Spleen (tissue), 11 donors: Measurements from ENCODE around the gene TBCEL. TPM values are rescaled to one million over a fixed set of nuclear protein-coding genes. Genes with fewer than 3 reads are reported as not detected.

Experiments
- DNase-seq: peaks from one replicate; pipeline ENCODE4 v3.0.0-alpha.2; 2020
- H3K27ac ChIP-seq, 8 donors: fragments of 200-600 bp; sonication (generic) in 7 of 8; 1 replicate in 4 of 8; 2 replicates in 4 of 8; pipeline versions ENCODE4 v1.5.0 to v1.8.0; 2016 to 2021; ENCODE audit warnings: inconsistent platforms in 4 of 8, mild to moderate bottlenecking in 4 of 8, moderate library complexity in 1 of 8
- H3K27me3 ChIP-seq, 7 donors: fragments of 200-600 bp; sonication (generic) in 6 of 7; replicated peaks in 1 of 7; 1 replicate in 4 of 7; 2 replicates in 3 of 7; pipeline versions ENCODE4 v1.5.0 to v1.8.0; 2016 to 2021; ENCODE audit warnings: inconsistent platforms in 3 of 7, mild to moderate bottlenecking in 1 of 7
- H3K36me3 ChIP-seq, 6 donors: fragments of 200-600 bp; sonication (generic) in 5 of 6; 1 replicate in 4 of 6; 2 replicates in 2 of 6; pipeline versions ENCODE4 v1.5.0 to v1.8.0; 2016 to 2021; ENCODE audit warnings: inconsistent platforms in 2 of 6
- H3K4me1 ChIP-seq, 6 donors: fragments of 200-600 bp; sonication (generic) in 5 of 6; 1 replicate in 3 of 6; 2 replicates in 3 of 6; pipeline versions ENCODE4 v1.5.0 to v1.8.0; 2016 to 2021; ENCODE audit warnings: inconsistent platforms in 3 of 6
- H3K4me3 ChIP-seq, 8 donors: fragments of 200-600 bp; sonication (generic) in 7 of 8; 1 replicate in 4 of 8; 2 replicates in 4 of 8; pipeline versions ENCODE4 v1.5.0 to v1.8.0; 2016 to 2021; ENCODE audit warnings: inconsistent platforms in 4 of 8, mild to moderate bottlenecking in 4 of 8, moderate library complexity in 2 of 8
- H3K9me3 ChIP-seq, 8 donors: fragments of 200-600 bp; sonication (generic) in 7 of 8; 1 replicate in 4 of 8; 2 replicates in 4 of 8; pipeline versions ENCODE4 v1.5.0 to v1.8.0; 2016 to 2021; ENCODE audit warnings: inconsistent platforms in 4 of 8
- CTCF ChIP-seq, 11 experiments: fragments of 200-600 bp in 7 of 11; fragments of 450-650 bp in 4 of 11; sonication (generic) in 4 of 11; IDR thresholded peaks in 8 of 11; conservative IDR thresholded peaks in 3 of 11; 1 replicate in 7 of 11; 2 replicates in 4 of 11; pipeline versions ENCODE4 v1.4.0 to v1.8.0; 2016 to 2021; ENCODE audit warnings: antibody characterized with exemption in 11 of 11, inconsistent platforms in 4 of 11, mild to moderate bottlenecking in 1 of 11
- POLR2A ChIP-seq, 3 donors: fragments of 450-650 bp; IDR thresholded peaks; one replicate each; pipeline ENCODE4 v1.5.1; 2017; ENCODE audit warnings: antibody characterized with exemption in 3 of 3, mild to moderate bottlenecking in 1 of 3
- POLR2AphosphoS5 ChIP-seq, 3 donors: sonication (generic); formaldehyde crosslinking; IDR thresholded peaks; one replicate each; pipeline ENCODE4 v1.5.1; 2017; ENCODE audit warnings: antibody characterized with exemption in 3 of 3
- WGBS, 5 donors: extraction: QIAGEN DNeasy Blood & Tissue Kit in 3 of 5; methylation state at CpG; one replicate each; pipeline versions ENCODE4 v1.1.5 to v1.1.7; 2013 to 2018; 5-methylcytosine and 5-hydroxymethylcytosine counted together
- intact Hi-C: fragments of 100-400 bp; cut with DNase I; formaldehyde crosslinking; loops from one replicate; pipeline ENCODE4 v1.15.0; 2023; ENCODE audit warnings: low total_unique reads
- polyA plus RNA-seq, 3 donors: library from polyadenylated mRNA; stranded (reverse); fragments of 200-250 nt; gene quantifications; one replicate each; pipeline ENCODE4 v1.2.1, GENCODE V29; 2013
- total RNA-seq, 7 donors: library from RNA; depleted of rRNA in 3 of 7; stranded (reverse); fragments of >200 nt in 3 of 7; fragmentation: NEBNext Ultra II Directional in 4 of 7; extraction: Animal tissue kit (Norgen Biotek cat#: 25700) in 4 of 7; gene quantifications; one replicate each; pipeline versions ENCODE4 v1.1.0 to v1.2.1, GENCODE V29; 2016 to 2021
- donor health status: healthy with polysubstance abuse.
- donor health status: DM: no; HTN: no; CAD: no; lungs with moderate emphysema.
- donor health status: DM: no; HTN: no; CAD: no.
- donor health status: Bipolar disorder and iron deficiency.
- donor health status: healthy.
- donor health status: DM: no; HTN: no; CAD: no.
- donor health status: DM: yes; HTN: yes; CAD: no.

The TBCEL gene
- total and polyA plus RNA-seq, 10 donors = 3.9 to 49.3 (median 31.6) TPM

DNA sequence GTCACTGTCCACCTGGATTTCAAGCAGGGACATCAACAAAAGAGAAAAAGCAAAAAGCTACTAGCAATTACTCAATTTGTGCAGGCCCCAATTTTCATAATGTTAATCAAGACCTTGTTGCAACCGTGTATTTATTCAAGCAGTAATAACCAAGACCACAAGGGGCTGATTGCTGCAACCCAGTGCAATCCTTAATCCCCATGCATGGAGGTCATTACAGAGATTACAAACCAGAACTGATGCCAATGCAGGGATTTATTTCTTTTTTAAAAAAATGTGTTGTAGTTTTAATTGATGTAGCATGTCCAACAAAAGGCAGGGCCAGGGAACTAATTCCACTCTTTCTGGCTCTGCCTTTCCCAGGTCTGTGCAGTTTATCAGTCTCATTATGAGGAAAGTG, 95.5 kb downstream of the TBCEL start:
- TF ChIP-seq POLR2AphosphoS5 (IDR thresholded peaks at IDR 0.05) = no peak
- TF ChIP-seq CTCF (IDR thresholded peaks at IDR 0.05 in 8 of 11, conservative IDR thresholded peaks at IDR 0.05 in 3 of 11) = no peak
- no peak for TF ChIP-seq POLR2A (IDR thresholded peaks at IDR 0.05)
- Histone ChIP-seq H3K27ac (no peak overlapping the region), H3K9me3 (peaks cover 0 to 25% (median 17%) of the 10 kb centered on the region in 8 donors), H3K27me3 (no peaks in the 10 kb centered on the region), H3K4me3 (no peak overlapping the region), H3K36me3 (no peaks in the 10 kb centered on the region), H3K4me1 (no peaks in the 10 kb centered on the region)
- DNase-seq = no peak
- intact Hi-C loops = no loop called here
- WGBS, 5 donors = 33 to 68% (median 60%) methylated on average over 1 of the region's 1 CpG

- no peak for DNase-seq
- TF ChIP-seq POLR2AphosphoS5 (IDR thresholded peaks at IDR 0.05) = no peak
- TF ChIP-seq CTCF (IDR thresholded peaks at IDR 0.05 in 8 of 11, conservative IDR thresholded peaks at IDR 0.05 in 3 of 11) = no peak
- TF ChIP-seq POLR2A (IDR thresholded peaks at IDR 0.05) = no peak
- no peaks in the 10 kb centered on the region for H3K4me1 ChIP-seq
- no peak overlapping the region for H3K4me3 ChIP-seq
- peaks cover 0 to 25% (median 17%) of the 10 kb centered on the region in 8 donors for H3K9me3 ChIP-seq
- H3K27me3 ChIP-seq = no peaks in the 10 kb centered on the region
- no peak overlapping the region for H3K27ac ChIP-seq
- intact Hi-C loops = no loop called here
- 75 to 85% (median 77%) methylated on average over 3 of the region's 3 CpGs for WGBS, 5 donors
- H3K36me3 ChIP-seq = no peaks in the 10 kb centered on the region
Measured at GRCh38 chr11:121122328-121122727, 98.4 kb downstream of the TBCEL start.

- 77 to 86% (median 82%) methylated on average over 6 of the region's 6 CpGs for WGBS, 5 donors
- Histone ChIP-seq H3K36me3 (no peaks in the 10 kb centered on the region), H3K4me3 (no peak overlapping the region), H3K4me1 (no peaks in the 10 kb centered on the region), H3K27ac (no peak overlapping the region), H3K27me3 (no peaks in the 10 kb centered on the region), H3K9me3 (peaks cover 0 to 25% (median 17%) of the 10 kb centered on the region in 8 donors)
- intact Hi-C loops = no loop called here
- TF ChIP-seq POLR2A (IDR thresholded peaks at IDR 0.05) = no peak
- TF ChIP-seq POLR2AphosphoS5 (IDR thresholded peaks at IDR 0.05) = no peak
- no peak for TF ChIP-seq CTCF (IDR thresholded peaks at IDR 0.05 in 8 of 11, conservative IDR thresholded peaks at IDR 0.05 in 3 of 11)
- DNase-seq = no peak
Measured at GRCh38 chr11:121123496-121124069, 99.7 kb downstream of the TBCEL start.

DNA sequence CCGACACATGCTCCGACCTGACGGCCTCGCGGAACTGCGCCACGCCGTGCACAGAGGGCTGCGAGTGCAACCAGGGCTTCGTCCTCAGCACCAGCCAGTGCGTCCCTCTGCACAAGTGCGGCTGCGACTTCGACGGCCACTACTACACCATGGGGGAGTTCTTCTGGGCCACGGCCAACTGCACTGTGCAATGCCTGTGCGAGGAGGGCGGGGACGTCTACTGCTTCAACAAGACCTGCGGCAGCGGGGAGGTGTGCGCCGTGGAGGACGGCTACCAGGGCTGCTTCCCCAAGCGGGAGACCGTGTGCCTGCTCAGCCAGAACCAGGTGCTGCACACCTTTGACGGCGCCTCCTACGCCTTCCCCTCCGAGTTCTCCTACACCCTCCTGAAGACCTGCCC, 103.9 kb downstream of the TBCEL start:
- DNase-seq = no peak
- intact Hi-C loops = no loop called here

More for the DNA sequence above, 103.9 kb downstream of the TBCEL start:
- peaks cover 0 to 10% (median 4%) of the 10 kb centered on the region in 8 donors for H3K9me3 ChIP-seq
- H3K4me3 ChIP-seq = no peak overlapping the region
- H3K4me1 ChIP-seq = no peaks in the 10 kb centered on the region
- no peak overlapping the region for H3K27ac ChIP-seq
- H3K36me3 ChIP-seq = no peaks in the 10 kb centered on the region
- no peak for TF ChIP-seq CTCF (IDR thresholded peaks at IDR 0.05 in 8 of 11, conservative IDR thresholded peaks at IDR 0.05 in 3 of 11)
- TF ChIP-seq POLR2A (IDR thresholded peaks at IDR 0.05) = no peak
- no peak for TF ChIP-seq POLR2AphosphoS5 (IDR thresholded peaks at IDR 0.05)
- 93 to 98% (median 96%) methylated on average over 23 to 30 of the region's 30 CpGs for WGBS, 5 donors
- H3K27me3 ChIP-seq = no peaks in the 10 kb centered on the region
